ENCODE data around the gene CACNA2D4. TPM values are rescaled to one million over a fixed set of nuclear protein-coding genes. Genes with fewer than 3 reads are reported as not detected.

CACNA2D4 gene
- total and polyA plus RNA-seq, 2 donors from 2014 or later: 2.5 to 7.3 TPM

DNA sequence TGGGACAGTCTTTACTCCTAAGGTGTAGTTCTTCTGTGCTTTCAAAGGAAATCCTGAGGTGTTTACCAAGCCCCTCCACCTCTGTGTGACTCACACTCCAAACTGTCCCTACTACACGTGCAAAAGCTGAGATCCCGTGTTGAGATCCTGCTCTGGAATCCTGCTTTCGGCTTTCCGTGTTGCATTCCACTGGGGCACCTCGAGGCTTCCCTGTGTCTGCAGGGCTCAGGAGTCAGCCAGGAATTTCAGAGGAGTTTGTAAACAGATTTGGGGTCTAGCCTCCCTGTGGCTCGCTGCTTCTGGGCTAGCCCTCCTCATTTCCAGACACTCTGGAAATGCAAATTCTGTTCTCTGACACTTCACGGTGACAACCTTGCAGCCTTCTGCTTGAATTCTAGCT is 48.4 kb downstream of the CACNA2D4 start:
- DNase-seq (no peak), FAIRE-seq (no peak)
- H3K27me3 ChIP-seq (ENCODE audit: control insufficient read depth, insufficient read depth, low read length): no peaks in the 10 kb centered on the region
- TF ChIP-seq, protein P1, sequence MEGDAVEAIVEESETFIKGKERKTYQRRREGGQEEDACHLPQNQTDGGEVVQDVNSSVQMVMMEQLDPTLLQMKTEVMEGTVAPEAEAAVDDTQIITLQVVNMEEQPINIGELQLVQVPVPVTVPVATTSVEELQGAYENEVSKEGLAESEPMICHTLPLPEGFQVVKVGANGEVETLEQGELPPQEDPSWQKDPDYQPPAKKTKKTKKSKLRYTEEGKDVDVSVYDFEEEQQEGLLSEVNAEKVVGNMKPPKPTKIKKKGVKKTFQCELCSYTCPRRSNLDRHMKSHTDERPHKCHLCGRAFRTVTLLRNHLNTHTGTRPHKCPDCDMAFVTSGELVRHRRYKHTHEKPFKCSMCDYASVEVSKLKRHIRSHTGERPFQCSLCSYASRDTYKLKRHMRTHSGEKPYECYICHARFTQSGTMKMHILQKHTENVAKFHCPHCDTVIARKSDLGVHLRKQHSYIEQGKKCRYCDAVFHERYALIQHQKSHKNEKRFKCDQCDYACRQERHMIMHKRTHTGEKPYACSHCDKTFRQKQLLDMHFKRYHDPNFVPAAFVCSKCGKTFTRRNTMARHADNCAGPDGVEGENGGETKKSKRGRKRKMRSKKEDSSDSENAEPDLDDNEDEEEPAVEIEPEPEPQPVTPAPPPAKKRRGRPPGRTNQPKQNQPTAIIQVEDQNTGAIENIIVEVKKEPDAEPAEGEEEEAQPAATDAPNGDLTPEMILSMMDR (IDR thresholded peaks at IDR 0.05; ENCODE audit: borderline replicate concordance, extremely low read depth, insufficient read depth): no peak
- intact Hi-C loops (cut with DNase I): no loop called here
- no peaks in the 10 kb centered on the region for H3K4me1 ChIP-seq (ENCODE audit: control insufficient read depth in 2 of 3, insufficient read depth in 2 of 3, low read depth in 1 of 3, low read length in 3 of 3)
- no peak overlapping the region for H3K27ac ChIP-seq (ENCODE audit: low read depth in 2 of 2, low read length in 2 of 2)
- no peak overlapping the region for H3K9ac ChIP-seq (ENCODE audit: low read length in 3 of 3)
- H3K4me3 ChIP-seq (ENCODE audit: low read length in 3 of 3): no peak overlapping the region
- peaks cover 0 to 3% (median 0%) of the 10 kb centered on the region in 3 donors for H3K36me3 ChIP-seq (ENCODE audit: control insufficient read depth in 2 of 3, insufficient read depth in 3 of 3, low read length in 3 of 3)
- peaks cover 0 to 4% (median 3%) of the 10 kb centered on the region in 3 donors for H3K9me3 ChIP-seq (ENCODE audit: control insufficient read depth in 2 of 3, insufficient read depth in 1 of 3, low read length in 3 of 3)

DNA sequence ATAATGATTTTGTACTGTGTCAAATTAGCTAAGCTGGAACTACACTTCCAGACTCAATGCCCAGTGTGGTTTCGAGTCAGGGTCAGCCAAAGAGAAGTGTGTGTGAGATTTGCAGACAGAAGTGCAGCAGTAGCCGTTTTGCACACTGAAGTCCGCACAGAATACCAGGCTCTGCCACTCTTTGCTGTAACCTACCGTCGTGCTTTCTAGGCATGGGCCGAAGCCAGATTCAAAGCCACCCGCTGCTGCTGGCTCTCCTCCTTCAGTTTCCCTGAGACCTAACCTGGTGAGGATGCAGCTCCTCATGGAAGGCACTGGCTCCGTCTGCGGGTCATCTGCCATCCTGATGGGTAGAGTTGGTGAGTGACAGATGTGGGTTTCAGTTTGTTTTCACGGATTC is 49.3 kb downstream of the CACNA2D4 start:
- H3K27me3 ChIP-seq (ENCODE audit: control insufficient read depth, insufficient read depth, low read length): no peaks in the 10 kb centered on the region
- FAIRE-seq: no peak

DNA sequence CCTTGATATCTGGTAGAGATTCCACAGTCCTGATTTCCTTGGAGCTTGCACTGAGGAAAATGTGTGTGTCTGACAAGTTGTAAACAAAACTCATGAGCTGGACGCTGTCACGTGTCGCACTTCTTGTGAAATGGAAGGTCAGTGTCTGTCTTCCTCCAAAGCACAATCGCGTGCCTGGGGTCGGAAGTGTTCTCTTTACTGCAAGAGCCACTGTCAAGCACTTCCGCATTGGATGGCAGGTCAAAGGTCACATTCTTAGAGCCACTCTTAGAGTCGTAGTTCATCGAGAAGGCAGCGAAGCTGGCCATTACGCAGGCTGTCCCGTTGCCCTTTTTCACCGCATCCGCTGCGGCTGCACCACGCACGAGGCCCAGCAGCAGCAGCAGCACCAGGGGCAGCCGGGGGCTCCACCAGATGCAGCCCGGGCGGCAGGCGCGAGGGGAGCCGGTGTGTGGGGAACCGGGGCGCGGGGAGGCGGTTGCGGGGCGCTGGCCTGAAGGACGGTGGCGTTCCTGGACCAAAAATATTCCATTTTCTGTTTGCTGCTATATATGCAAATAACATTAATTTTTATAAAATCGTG is 53.1 kb downstream of the CACNA2D4 start:
- H3K9me3 ChIP-seq (ENCODE audit: control insufficient read depth in 2 of 3, insufficient read depth in 1 of 3, low read length in 3 of 3): peaks cover 0 to 4% (median 0%) of the 10 kb centered on the region in 3 donors
- peak in 1 of 5 donors; percentile 34 for DNase-seq
- no peak overlapping the region for H3K27ac ChIP-seq (ENCODE audit: low read depth in 2 of 2, low read length in 2 of 2)
- no peaks in the 10 kb centered on the region for H3K4me1 ChIP-seq (ENCODE audit: control insufficient read depth in 2 of 3, insufficient read depth in 2 of 3, low read depth in 1 of 3, low read length in 3 of 3)
- H3K4me3 ChIP-seq (ENCODE audit: low read length in 3 of 3): no peak overlapping the region
- no peak overlapping the region for H3K9ac ChIP-seq (ENCODE audit: low read length in 3 of 3)
- intact Hi-C loops (cut with DNase I): no loop called here
- FAIRE-seq: no peak
- TF ChIP-seq, protein P1 (IDR thresholded peaks at IDR 0.05; ENCODE audit: borderline replicate concordance, extremely low read depth, insufficient read depth): no peak
- no peaks in the 10 kb centered on the region for H3K36me3 ChIP-seq (ENCODE audit: control insufficient read depth in 2 of 3, insufficient read depth in 3 of 3, low read length in 3 of 3)
- no peaks in the 10 kb centered on the region for H3K27me3 ChIP-seq (ENCODE audit: control insufficient read depth, insufficient read depth, low read length)

More for the DNA sequence above, 49.3 kb downstream of the CACNA2D4 start:
- no peak overlapping the region for H3K9ac ChIP-seq (ENCODE audit: low read length in 3 of 3)
- DNase-seq: no peak
- H3K36me3 ChIP-seq (ENCODE audit: control insufficient read depth in 2 of 3, insufficient read depth in 3 of 3, low read length in 3 of 3): peaks cover 0 to 3% (median 0%) of the 10 kb centered on the region in 3 donors
- H3K4me1 ChIP-seq (ENCODE audit: control insufficient read depth in 2 of 3, insufficient read depth in 2 of 3, low read depth in 1 of 3, low read length in 3 of 3): no peaks in the 10 kb centered on the region
- H3K27ac ChIP-seq (ENCODE audit: low read depth in 2 of 2, low read length in 2 of 2): no peak overlapping the region
- intact Hi-C loops (cut with DNase I): no loop called here
- peaks cover 0 to 4% (median 3%) of the 10 kb centered on the region in 3 donors for H3K9me3 ChIP-seq (ENCODE audit: control insufficient read depth in 2 of 3, insufficient read depth in 1 of 3, low read length in 3 of 3)
- H3K4me3 ChIP-seq (ENCODE audit: low read length in 3 of 3): no peak overlapping the region
- TF ChIP-seq, protein P1 (IDR thresholded peaks at IDR 0.05; ENCODE audit: borderline replicate concordance, extremely low read depth, insufficient read depth): no peak

DNA sequence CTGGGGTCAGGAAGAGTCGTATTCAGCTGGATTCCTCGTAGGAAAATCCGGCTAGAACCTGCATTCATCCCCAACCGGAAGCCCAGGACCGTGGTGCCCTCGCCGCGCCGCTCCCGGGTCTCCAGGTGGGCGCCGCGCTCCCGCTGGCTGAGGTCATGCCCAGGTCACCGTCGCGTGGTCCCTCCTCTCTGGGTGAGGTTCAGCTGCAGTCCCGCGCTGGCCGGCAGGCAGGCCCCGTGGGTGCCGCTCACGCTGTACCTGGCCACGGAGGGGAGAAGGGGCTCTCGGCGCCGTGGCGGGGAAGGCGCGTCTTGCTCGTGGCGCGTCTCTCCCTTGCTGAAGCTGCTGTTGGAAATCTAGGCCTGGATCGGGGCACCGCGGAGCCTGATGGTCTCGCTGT is 53.6 kb downstream of the CACNA2D4 start:
- H3K9me3 ChIP-seq (ENCODE audit: control insufficient read depth in 2 of 3, insufficient read depth in 1 of 3, low read length in 3 of 3): peaks cover 0 to 4% (median 0%) of the 10 kb centered on the region in 3 donors
- no peaks in the 10 kb centered on the region for H3K27me3 ChIP-seq (ENCODE audit: control insufficient read depth, insufficient read depth, low read length)
- no peaks in the 10 kb centered on the region for H3K4me1 ChIP-seq (ENCODE audit: control insufficient read depth in 2 of 3, insufficient read depth in 2 of 3, low read depth in 1 of 3, low read length in 3 of 3)
- DNase-seq (no peak), FAIRE-seq (no peak)
- TF ChIP-seq, protein P1 (IDR thresholded peaks at IDR 0.05; ENCODE audit: borderline replicate concordance, extremely low read depth, insufficient read depth): no peak
- no peaks in the 10 kb centered on the region for H3K36me3 ChIP-seq (ENCODE audit: control insufficient read depth in 2 of 3, insufficient read depth in 3 of 3, low read length in 3 of 3)
- H3K9ac ChIP-seq (ENCODE audit: low read length in 3 of 3): no peak overlapping the region
- no peak overlapping the region for H3K27ac ChIP-seq (ENCODE audit: low read depth in 2 of 2, low read length in 2 of 2)
- intact Hi-C loops (cut with DNase I): no loop called here
- no peak overlapping the region for H3K4me3 ChIP-seq (ENCODE audit: low read length in 3 of 3)
